Body of pancreas (tissue), 4 donors: Measurements from ENCODE around the gene ATP1A3. TPM values are rescaled to one million over a fixed set of nuclear protein-coding genes. Genes with fewer than 3 reads are reported as not detected.
"Not testable (repeated sequence)": the region's sequence is repeated elsewhere in the genome, so short reads cannot be mapped to it uniquely, and the experiment has no call there.

Experiments
- ATAC-seq: fragments of 150-250 bp; one replicate; pipeline ENCODE4 v1.9.1; 2016
- DNase-seq, 4 donors: peaks; one replicate each; pipeline ENCODE4 v3.0.0-alpha.2; 2019
- H3K27ac ChIP-seq, 4 donors: fragments of 200-600 bp; sonication (generic); 1 replicate in 3 of 4; 2 replicates in 1 of 4; pipeline versions ENCODE4 v1.5.1 to v1.6.1; 2016 to 2019; ENCODE audit warnings: mild to moderate bottlenecking in 1 of 4, mixed read lengths in 1 of 4, moderate library complexity in 1 of 4
- H3K27me3 ChIP-seq, 2 donors: fragments of 200-600 bp; sonication (generic); one replicate each; pipeline ENCODE4 v1.6.0; 2016; ENCODE audit warnings: mild to moderate bottlenecking in 1 of 2
- H3K36me3 ChIP-seq, 2 donors: fragments of 200-600 bp; sonication (generic); replicated peaks in 1 of 2; 2 replicates each; pipeline ENCODE4 v1.5.1; 2016; ENCODE audit warnings: low read depth in 2 of 2; ENCODE audit not compliant: insufficient read depth in 1 of 2
- H3K4me1 ChIP-seq: fragments of 200-600 bp; sonication (generic); one replicate; pipeline ENCODE4 v1.6.0; 2016
- H3K4me3 ChIP-seq, 2 donors: fragments of 200-600 bp; sonication (generic); 1 replicate in 1 of 2; 2 replicates in 1 of 2; pipeline ENCODE4 v1.5.1; 2016 to 2019
- H3K9me3 ChIP-seq, 3 donors: fragments of 200-600 bp; sonication (generic); 1 replicate in 2 of 3; 2 replicates in 1 of 3; pipeline ENCODE4 v1.5.1; 2016
- CTCF ChIP-seq, 7 experiments: fragments of 450-650 bp in 4 of 7; fragments of 200-600 bp in 3 of 7; sonication (generic) in 3 of 7; IDR thresholded peaks; one replicate each; pipeline ENCODE4 v1.5.1; 2016 to 2019; ENCODE audit warnings: antibody characterized with exemption in 7 of 7
- POLR2A ChIP-seq, 3 donors: fragments of 450-650 bp; IDR thresholded peaks; one replicate each; pipeline ENCODE4 v1.6.1; 2016; ENCODE audit warnings: antibody characterized with exemption in 3 of 3, mild to moderate bottlenecking in 2 of 3
- WGBS, 2 donors: methylation state at CpG; one replicate each; pipeline ENCODE4 v1.1.5; 2017; 5-methylcytosine and 5-hydroxymethylcytosine counted together
- intact Hi-C: fragments of 100-400 bp; cut with DNase I; formaldehyde crosslinking; loops from one replicate; pipeline ENCODE4 v1.15.1; 2023
- total RNA-seq, 2 donors: library from RNA; depleted of rRNA; stranded (reverse); fragments of >200 nt; gene quantifications; one replicate each; pipeline ENCODE4 v1.1.0, GENCODE V29; 2016

The ATP1A3 gene
- total RNA-seq, 2 donors from 2014 or later: 0.26 TPM; not detected in 1

GRCh38 chr19:41939861-41940730 is 53.9 kb downstream of the ATP1A3 start:
- no peak for TF ChIP-seq POLR2A (IDR thresholded peaks at IDR 0.05)
- no peak for TF ChIP-seq CTCF (IDR thresholded peaks at IDR 0.05)
- H3K4me1 ChIP-seq: peaks cover 14% of the 10 kb centered on the region
- no peak overlapping the region for H3K27ac ChIP-seq
- peak overlapping the region; percentile 15 to 31 for H3K4me3 ChIP-seq
- no peaks in the 10 kb centered on the region for H3K9me3 ChIP-seq
- H3K27me3 ChIP-seq: peaks cover 0 to 14% of the 10 kb centered on the region in 2 donors
- ATAC-seq (no peak), DNase-seq (peak in 1 of 4 donors; percentile 26)
- intact Hi-C loops: loop anchor here (5.0 kb wide), 1 partner anchor 63 kb away; the partner anchor contains the start of gene CD79A
- no peaks in the 10 kb centered on the region for H3K36me3 ChIP-seq
- 9 to 13% methylated on average over 30 to 69 of the region's 83 CpGs for WGBS, 2 donors

GRCh38 chr19:41939209-41939608 is 54.8 kb downstream of the ATP1A3 start:
- DNase-seq, H3K9me3 ChIP-seq, ATAC-seq, H3K4me3 ChIP-seq, H3K27ac ChIP-seq, H3K36me3 ChIP-seq: not testable (repeated sequence)
- peaks cover 0 to 14% of the 10 kb centered on the region in 2 donors for H3K27me3 ChIP-seq
- peaks cover 14% of the 10 kb centered on the region for H3K4me1 ChIP-seq
- intact Hi-C loops: loop anchor here (5.0 kb wide), 1 partner anchor 62 kb away; the partner anchor contains the start of gene CD79A

GRCh38 chr19:41937525-41938468 is 56.2 kb downstream of the ATP1A3 start:
- Histone ChIP-seq H3K36me3 (no peaks in the 10 kb centered on the region), H3K27me3 (peaks cover 0 to 14% of the 10 kb centered on the region in 2 donors), H3K4me3 (no peak overlapping the region), H3K9me3 (no peaks in the 10 kb centered on the region), H3K27ac (no peak overlapping the region), H3K4me1 (peaks cover 18% of the 10 kb centered on the region)
- no peak for TF ChIP-seq CTCF (IDR thresholded peaks at IDR 0.05)
- no peak for TF ChIP-seq POLR2A (IDR thresholded peaks at IDR 0.05)
- intact Hi-C loops: loop anchor here (5.0 kb wide), 1 partner anchor 60 kb away; the partner anchor contains the start of gene CD79A
- WGBS, 2 donors: 61 to 62% methylated on average over 22 of the region's 22 CpGs
- DNase-seq (no peak), ATAC-seq (no peak)

- TF ChIP-seq POLR2A (IDR thresholded peaks at IDR 0.05) (no peak), CTCF (IDR thresholded peaks at IDR 0.05) (no peak)
- Histone ChIP-seq H3K4me3 (no peak overlapping the region), H3K9me3 (no peaks in the 10 kb centered on the region), H3K27ac (no peak overlapping the region), H3K27me3 (peaks cover 0 to 14% of the 10 kb centered on the region in 2 donors), H3K36me3 (no peaks in the 10 kb centered on the region), H3K4me1 (peaks cover 22% of the 10 kb centered on the region)
- no peak for DNase-seq
- WGBS, 2 donors: 55 to 57% methylated on average over 12 to 14 of the region's 15 CpGs
- intact Hi-C loops: loop anchor here (5.0 kb wide), 1 partner anchor 60 kb away; the partner anchor contains the start of gene CD79A
- ATAC-seq: no peak
These were observed 57.1 kb downstream of the ATP1A3 start for GRCh38 chr19:41936961-41937360.
